Measurements from ENCODE around the gene KDM4B.

Gene KDM4B

GRCh38 chr19:5125376-5125775 lies 156.5 kb downstream of the KDM4B start:
- DNase-seq (ENCODE audit: low read depth): no peak

GRCh38 chr19:5125797-5126497 lies 157.0 kb downstream of the KDM4B start:
- DNase-seq (ENCODE audit: low read depth): no peak

- DNase-seq (ENCODE audit: low read depth): no peak
These were observed 157.7 kb downstream of the KDM4B start for GRCh38 chr19:5126498-5127223.

GRCh38 chr19:5127717-5128116 lies 158.8 kb downstream of the KDM4B start:
- DNase-seq (ENCODE audit: low read depth): no peak

- peak; percentile 12 for DNase-seq (ENCODE audit: low read depth)
These were observed 159.5 kb downstream of the KDM4B start for GRCh38 chr19:5128251-5128935.

- no peak for DNase-seq (ENCODE audit: low read depth)
These were observed 160.1 kb downstream of the KDM4B start for GRCh38 chr19:5128936-5129389.

GRCh38 chr19:5129691-5130090 lies 160.8 kb downstream of the KDM4B start:
- DNase-seq (ENCODE audit: low read depth): no peak

- no peak for DNase-seq (ENCODE audit: low read depth)
These were observed 161.6 kb downstream of the KDM4B start for GRCh38 chr19:5130371-5131030.

- DNase-seq (ENCODE audit: low read depth): no peak
These were observed 162.2 kb downstream of the KDM4B start for GRCh38 chr19:5131031-5131505.

- DNase-seq (ENCODE audit: low read depth): no peak
These were observed 162.7 kb downstream of the KDM4B start for GRCh38 chr19:5131506-5132205.

- DNase-seq (ENCODE audit: low read depth): no peak
These were observed 163.3 kb downstream of the KDM4B start for GRCh38 chr19:5132206-5132560.

GRCh38 chr19:5132698-5133651 lies 164.1 kb downstream of the KDM4B start:
- DNase-seq (ENCODE audit: low read depth): no peak

- no peak for DNase-seq (ENCODE audit: low read depth)
These were observed 165.2 kb downstream of the KDM4B start for GRCh38 chr19:5133986-5134595.

- DNase-seq (ENCODE audit: low read depth): no peak
These were observed 165.8 kb downstream of the KDM4B start for GRCh38 chr19:5134691-5135090.

- no peak for DNase-seq (ENCODE audit: low read depth)
These were observed 167.4 kb downstream of the KDM4B start for GRCh38 chr19:5136073-5136855.

- DNase-seq (ENCODE audit: low read depth): no peak
These were observed 168.2 kb downstream of the KDM4B start for GRCh38 chr19:5137114-5137513.

GRCh38 chr19:5137571-5138124 lies 168.7 kb downstream of the KDM4B start:
- no peak for DNase-seq (ENCODE audit: low read depth)

- peak; percentile 60 for DNase-seq (ENCODE audit: low read depth)
These were observed 170.0 kb downstream of the KDM4B start for GRCh38 chr19:5138606-5139582.
